ENCODE measurements around the gene TRIM25.

GRCh38 chr17:56887552-56888467 is 26.0 kb downstream of the TRIM25 start:
- TF ChIP-seq POLR2AphosphoS5 (IDR thresholded peaks at IDR 0.05; ENCODE audit: insufficient read depth in 1 of 2, low read depth in 1 of 2) (no peak), POLR2A (IDR thresholded peaks at IDR 0.05) (no peak)
- TF ChIP-seq, protein P1, sequence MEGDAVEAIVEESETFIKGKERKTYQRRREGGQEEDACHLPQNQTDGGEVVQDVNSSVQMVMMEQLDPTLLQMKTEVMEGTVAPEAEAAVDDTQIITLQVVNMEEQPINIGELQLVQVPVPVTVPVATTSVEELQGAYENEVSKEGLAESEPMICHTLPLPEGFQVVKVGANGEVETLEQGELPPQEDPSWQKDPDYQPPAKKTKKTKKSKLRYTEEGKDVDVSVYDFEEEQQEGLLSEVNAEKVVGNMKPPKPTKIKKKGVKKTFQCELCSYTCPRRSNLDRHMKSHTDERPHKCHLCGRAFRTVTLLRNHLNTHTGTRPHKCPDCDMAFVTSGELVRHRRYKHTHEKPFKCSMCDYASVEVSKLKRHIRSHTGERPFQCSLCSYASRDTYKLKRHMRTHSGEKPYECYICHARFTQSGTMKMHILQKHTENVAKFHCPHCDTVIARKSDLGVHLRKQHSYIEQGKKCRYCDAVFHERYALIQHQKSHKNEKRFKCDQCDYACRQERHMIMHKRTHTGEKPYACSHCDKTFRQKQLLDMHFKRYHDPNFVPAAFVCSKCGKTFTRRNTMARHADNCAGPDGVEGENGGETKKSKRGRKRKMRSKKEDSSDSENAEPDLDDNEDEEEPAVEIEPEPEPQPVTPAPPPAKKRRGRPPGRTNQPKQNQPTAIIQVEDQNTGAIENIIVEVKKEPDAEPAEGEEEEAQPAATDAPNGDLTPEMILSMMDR (IDR thresholded peaks at IDR 0.05), result no peak

All from vagina (tissue), 2 donors.